ENCODE measurements around the gene TUG1. TPM values are rescaled to one million over a fixed set of nuclear protein-coding genes. Genes with fewer than 3 reads are reported as not detected.

Gene TUG1
- total RNA-seq, 4 donors from 2014 or later: 81.6 to 127 (median 92.9) TPM

- H3K36me3 ChIP-seq: peaks cover 79 to 89% of the 10 kb centered on the region in 2 donors
These were observed 38.8 kb upstream of the TUG1 start for GRCh38 chr22:30930228-30930627.

DNA sequence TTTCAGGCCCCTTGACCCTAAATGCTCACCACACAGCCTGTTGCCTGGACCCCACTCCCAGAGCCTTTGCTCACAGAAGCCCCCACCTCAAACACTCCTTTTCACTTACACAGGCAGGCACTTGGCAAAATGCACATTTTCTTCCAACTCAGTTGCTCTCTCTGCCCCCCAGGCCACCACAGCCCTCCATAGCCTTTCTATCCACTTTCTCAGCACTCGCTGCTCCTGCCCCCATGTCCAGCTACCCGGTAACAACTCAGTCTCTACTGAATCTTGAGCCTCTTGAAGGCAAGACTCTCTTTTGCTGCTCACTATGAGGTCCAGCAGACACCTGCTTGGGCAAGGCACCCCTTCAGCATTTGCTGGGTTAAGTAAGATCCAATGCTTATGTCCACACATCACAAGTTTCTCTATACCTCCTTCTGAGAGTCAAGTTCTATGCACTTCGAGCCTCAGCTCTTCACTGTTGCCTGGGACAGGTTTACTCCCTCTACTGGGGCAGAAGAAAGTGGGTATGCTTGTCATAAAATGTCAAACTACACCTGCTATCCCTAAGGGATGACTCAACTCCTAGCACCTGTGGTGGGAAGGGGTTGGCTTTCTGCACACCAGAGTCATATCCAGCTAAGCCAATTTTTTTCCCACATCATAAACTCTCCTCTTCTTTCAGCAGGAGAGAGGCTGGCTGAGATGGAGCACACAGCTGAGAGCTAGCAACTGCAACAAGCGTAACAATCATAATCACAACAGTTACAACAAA lies 37.3 kb upstream of the TUG1 start:
- H3K27ac ChIP-seq: no peak overlapping the region
- intact Hi-C loops (cut with DNase I): no loop called here
- no peaks in the 10 kb centered on the region for H3K4me1 ChIP-seq
- no peaks in the 10 kb centered on the region for H3K9me3 ChIP-seq
- H3K36me3 ChIP-seq: peaks cover 90 to 96% of the 10 kb centered on the region in 2 donors
- no peak overlapping the region for H3K4me3 ChIP-seq (replicated peaks in 1 of 3)
- H3K27me3 ChIP-seq: no peaks in the 10 kb centered on the region
- DNase-seq: no peak
- TF ChIP-seq, protein P1, sequence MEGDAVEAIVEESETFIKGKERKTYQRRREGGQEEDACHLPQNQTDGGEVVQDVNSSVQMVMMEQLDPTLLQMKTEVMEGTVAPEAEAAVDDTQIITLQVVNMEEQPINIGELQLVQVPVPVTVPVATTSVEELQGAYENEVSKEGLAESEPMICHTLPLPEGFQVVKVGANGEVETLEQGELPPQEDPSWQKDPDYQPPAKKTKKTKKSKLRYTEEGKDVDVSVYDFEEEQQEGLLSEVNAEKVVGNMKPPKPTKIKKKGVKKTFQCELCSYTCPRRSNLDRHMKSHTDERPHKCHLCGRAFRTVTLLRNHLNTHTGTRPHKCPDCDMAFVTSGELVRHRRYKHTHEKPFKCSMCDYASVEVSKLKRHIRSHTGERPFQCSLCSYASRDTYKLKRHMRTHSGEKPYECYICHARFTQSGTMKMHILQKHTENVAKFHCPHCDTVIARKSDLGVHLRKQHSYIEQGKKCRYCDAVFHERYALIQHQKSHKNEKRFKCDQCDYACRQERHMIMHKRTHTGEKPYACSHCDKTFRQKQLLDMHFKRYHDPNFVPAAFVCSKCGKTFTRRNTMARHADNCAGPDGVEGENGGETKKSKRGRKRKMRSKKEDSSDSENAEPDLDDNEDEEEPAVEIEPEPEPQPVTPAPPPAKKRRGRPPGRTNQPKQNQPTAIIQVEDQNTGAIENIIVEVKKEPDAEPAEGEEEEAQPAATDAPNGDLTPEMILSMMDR (IDR thresholded peaks at IDR 0.05): no peak
- TF ChIP-seq POLR2A (IDR thresholded peaks at IDR 0.05): no peak
- WGBS, 2 donors: 90 to 99% methylated on average over 4 of the region's 4 CpGs

More at GRCh38 chr22:30930228-30930627, 38.8 kb upstream of the TUG1 start:
- Histone ChIP-seq H3K4me3 (replicated peaks in 1 of 3) (no peak overlapping the region), H3K9me3 (no peaks in the 10 kb centered on the region), H3K4me1 (no peaks in the 10 kb centered on the region), H3K27ac (no peak overlapping the region), H3K27me3 (no peaks in the 10 kb centered on the region)
- no peak for DNase-seq
- 89 to 97% methylated on average over 3 of the region's 3 CpGs for WGBS, 2 donors
- TF ChIP-seq, protein P1 (IDR thresholded peaks at IDR 0.05): no peak
- no peak for TF ChIP-seq POLR2A (IDR thresholded peaks at IDR 0.05)
- intact Hi-C loops (cut with DNase I): no loop called here

GRCh38 chr22:30932661-30933060 lies 36.4 kb upstream of the TUG1 start:
- intact Hi-C loops (cut with DNase I): no loop called here
- H3K36me3 ChIP-seq: peaks cover 94 to 96% of the 10 kb centered on the region in 2 donors

DNA sequence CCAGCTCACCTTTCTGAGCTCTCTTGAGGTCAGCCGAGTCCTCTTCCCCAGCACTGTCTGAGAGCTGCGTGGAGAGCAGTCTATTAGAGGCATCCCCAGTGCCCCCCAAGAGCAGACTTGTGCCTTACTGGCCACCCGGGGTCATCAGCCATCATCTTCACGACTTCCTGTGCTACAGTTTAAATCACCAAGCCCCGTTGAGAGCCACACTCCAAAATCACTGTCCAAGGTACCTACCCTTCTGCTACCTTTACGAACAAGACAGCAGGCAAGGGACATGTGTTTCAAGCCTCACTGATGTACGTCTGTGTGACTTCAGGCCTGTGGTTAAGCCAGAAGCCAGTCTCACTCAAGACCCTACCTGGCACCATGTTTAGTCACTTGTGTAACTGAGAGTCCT lies 35.6 kb upstream of the TUG1 start:
- Histone ChIP-seq H3K27ac (no peak overlapping the region), H3K9me3 (no peaks in the 10 kb centered on the region), H3K27me3 (no peaks in the 10 kb centered on the region), H3K36me3 (peaks cover 90 to 96% of the 10 kb centered on the region in 2 donors), H3K4me3 (replicated peaks in 1 of 3) (no peak overlapping the region), H3K4me1 (no peaks in the 10 kb centered on the region)
- TF ChIP-seq, protein P1 (IDR thresholded peaks at IDR 0.05): no peak
- TF ChIP-seq POLR2A (IDR thresholded peaks at IDR 0.05): no peak
- WGBS, 2 donors: 80 to 87% methylated on average over 7 of the region's 7 CpGs
- no peak for DNase-seq
- intact Hi-C loops (cut with DNase I): no loop called here

More at GRCh38 chr22:30932661-30933060, 36.4 kb upstream of the TUG1 start:
- no peaks in the 10 kb centered on the region for H3K27me3 ChIP-seq
- H3K9me3 ChIP-seq: no peaks in the 10 kb centered on the region
- H3K4me3 ChIP-seq (replicated peaks in 1 of 3): no peak overlapping the region
- 96 to 97% methylated on average over 16 of the region's 16 CpGs for WGBS, 2 donors
- DNase-seq: no peak
- no peak overlapping the region for H3K27ac ChIP-seq
- TF ChIP-seq, protein P1 (IDR thresholded peaks at IDR 0.05): no peak
- no peak for TF ChIP-seq POLR2A (IDR thresholded peaks at IDR 0.05)
- H3K4me1 ChIP-seq: no peaks in the 10 kb centered on the region

DNA sequence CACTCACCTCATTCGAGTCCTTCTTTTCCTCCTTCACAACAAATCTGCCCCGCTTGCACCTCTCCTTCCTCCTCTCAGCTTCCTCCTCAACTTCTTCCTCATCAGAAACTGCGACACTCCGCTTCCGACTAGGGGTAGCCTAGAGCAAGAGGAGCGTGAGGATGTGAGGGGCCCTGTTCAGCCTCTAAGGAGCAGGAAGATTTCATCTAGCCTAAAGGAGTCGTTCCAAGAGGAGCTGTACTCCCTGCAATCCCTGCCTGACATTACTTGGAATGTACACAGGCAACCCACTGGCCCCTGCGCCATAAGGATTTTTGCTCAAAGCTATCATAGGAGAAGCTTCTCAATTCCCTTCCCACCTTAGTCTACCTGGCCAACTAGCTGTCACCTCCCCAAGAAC lies 35.0 kb upstream of the TUG1 start:
- DNase-seq: no peak
- Histone ChIP-seq H3K27me3 (no peaks in the 10 kb centered on the region), H3K36me3 (peaks cover 86 to 97% of the 10 kb centered on the region in 2 donors), H3K4me3 (replicated peaks in 1 of 3) (no peak overlapping the region), H3K4me1 (no peaks in the 10 kb centered on the region), H3K27ac (no peak overlapping the region), H3K9me3 (no peaks in the 10 kb centered on the region)
- WGBS, 2 donors: 93 to 97% methylated on average over 8 of the region's 8 CpGs
- no peak for TF ChIP-seq POLR2A (IDR thresholded peaks at IDR 0.05)
- TF ChIP-seq, protein P1 (IDR thresholded peaks at IDR 0.05): no peak
- intact Hi-C loops (cut with DNase I): no loop called here
